Liver (tissue), 9 donors: Measurements from ENCODE around the gene GZMM. TPM values are rescaled to one million over a fixed set of nuclear protein-coding genes. Genes with fewer than 3 reads are reported as not detected.

ENCODE experiments used
- DNase-seq: peaks from one replicate; pipeline ENCODE4 v3.0.0-alpha.2; 2017; ENCODE audit warnings: low spot score
- H3K27ac ChIP-seq, 2 donors: one replicate each; pipeline ENCODE4 v1.7.0; 2013; ENCODE audit warnings: inconsistent platforms in 2 of 2, low read length in 2 of 2, control low read depth in 1 of 2, low read depth in 1 of 2, mild to moderate bottlenecking in 1 of 2
- H3K27me3 ChIP-seq, 4 donors: one replicate each; pipeline versions ENCODE4 v1.6.1 to v1.7.0; 2013; ENCODE audit warnings: low read length in 3 of 4, inconsistent platforms in 1 of 4, mild to moderate bottlenecking in 1 of 4, moderate library complexity in 1 of 4; ENCODE audit not compliant: control insufficient read depth in 4 of 4, insufficient read depth in 4 of 4
- H3K36me3 ChIP-seq, 4 donors: one replicate each; pipeline versions ENCODE4 v1.6.1 to v1.7.0; 2013; ENCODE audit warnings: low read length in 3 of 4, mild to moderate bottlenecking in 3 of 4, low read depth in 1 of 4, moderate library complexity in 1 of 4; ENCODE audit not compliant: control insufficient read depth in 4 of 4, insufficient read depth in 3 of 4
- H3K4me1 ChIP-seq, 4 donors: one replicate each; pipeline versions ENCODE4 v1.6.1 to v1.7.0; 2013; ENCODE audit warnings: low read length in 3 of 4, mild to moderate bottlenecking in 3 of 4, moderate library complexity in 1 of 4; ENCODE audit not compliant: control insufficient read depth in 4 of 4, insufficient read depth in 4 of 4
- H3K4me3 ChIP-seq, 3 donors: one replicate each; pipeline versions ENCODE4 v1.6.1 to v1.7.0; 2013; ENCODE audit warnings: low read length in 3 of 3, control low read depth in 1 of 3, low read depth in 1 of 3, mild to moderate bottlenecking in 1 of 3
- H3K9ac ChIP-seq, 2 donors: one replicate each; pipeline ENCODE4 v1.7.0; 2013; ENCODE audit warnings: low read length in 2 of 2, mild to moderate bottlenecking in 2 of 2, moderate library complexity in 2 of 2, control low read depth in 1 of 2, low read depth in 1 of 2
- H3K9me3 ChIP-seq, 4 donors: one replicate each; pipeline versions ENCODE4 v1.6.1 to v1.7.0; 2013; ENCODE audit warnings: low read length in 3 of 4; ENCODE audit not compliant: control insufficient read depth in 4 of 4
- EGR1 ChIP-seq, 2 donors: IDR thresholded peaks; 2 replicates each; pipeline ENCODE4 v1.6.1; 2016 to 2018; ENCODE audit warnings: antibody characterized with exemption in 2 of 2, low read depth in 2 of 2
- FOXA1 ChIP-seq: IDR thresholded peaks from 2 replicates; pipeline ENCODE4 v1.6.1; 2016; ENCODE audit warnings: antibody characterized with exemption
- FOXA2 ChIP-seq: IDR thresholded peaks from 2 replicates; pipeline ENCODE4 v1.6.1; 2016; ENCODE audit warnings: antibody characterized with exemption
- GABPA ChIP-seq, 2 donors: IDR thresholded peaks in 1 of 2; conservative IDR thresholded peaks in 1 of 2; 2 replicates each; pipeline ENCODE4 v1.6.1; 2016; ENCODE audit warnings: antibody characterized with exemption in 2 of 2, mild to moderate bottlenecking in 1 of 2, moderate library complexity in 1 of 2
- HNF4G ChIP-seq: IDR thresholded peaks from 2 replicates; pipeline ENCODE4 v1.6.1; 2016; ENCODE audit warnings: antibody characterized with exemption
- JUND ChIP-seq, 2 donors: IDR thresholded peaks; 2 replicates each; pipeline ENCODE4 v1.6.1; 2016; ENCODE audit warnings: antibody characterized with exemption in 2 of 2
- NR2F2 ChIP-seq: IDR thresholded peaks from 2 replicates; pipeline ENCODE4 v1.6.1; 2016; ENCODE audit warnings: antibody characterized with exemption
- RAD21 ChIP-seq, 2 donors: IDR thresholded peaks; 2 replicates each; pipeline ENCODE4 v1.6.1; 2016; ENCODE audit warnings: antibody characterized with exemption in 2 of 2, mild to moderate bottlenecking in 2 of 2
- RXRA ChIP-seq, 2 donors: IDR thresholded peaks; 2 replicates each; pipeline ENCODE4 v1.6.1; 2017 to 2018; ENCODE audit warnings: antibody characterized with exemption in 2 of 2, mild to moderate bottlenecking in 1 of 2
- SP1 ChIP-seq: IDR thresholded peaks from 2 replicates; pipeline ENCODE4 v1.6.1; 2018; ENCODE audit warnings: antibody characterized with exemption, mild to moderate bottlenecking
- TAF1 ChIP-seq: conservative IDR thresholded peaks from 2 replicates; pipeline ENCODE4 v1.6.1; 2016; ENCODE audit warnings: antibody characterized with exemption, mild to moderate bottlenecking
- YY1 ChIP-seq: IDR thresholded peaks from 2 replicates; pipeline ENCODE4 v1.6.1; 2016; ENCODE audit warnings: antibody characterized with exemption, mild to moderate bottlenecking
- WGBS: extraction: QIAGEN DNeasy Blood & Tissue Kit; methylation state at CpG from one replicate; pipeline ENCODE4 v1.1.7; 2013; 5-methylcytosine and 5-hydroxymethylcytosine counted together
- polyA plus RNA-seq, 2 donors: library from polyadenylated mRNA; stranded (reverse) in 1 of 2; unstranded in 1 of 2; fragments of 200-250 nt in 1 of 2; fragments of >200 nt in 1 of 2; fragmentation: Nextera tagmentation in 1 of 2; extraction: Ambion mirVana in 1 of 2; gene quantifications; one replicate each; pipeline versions ENCODE4 v1.2.1 to v1.2.3, GENCODE V29; 2013 to 2015
- total RNA-seq, 2 donors: library from RNA; depleted of rRNA; stranded (reverse); fragments of >200 nt; gene quantifications; one replicate each; pipeline ENCODE4 v1.2.3, GENCODE V29; 2014
- TF ChIP-seq, protein P1 (sequence below): fragments of 150-350 bp; IDR thresholded peaks from 2 replicates; pipeline ENCODE4 v1.5.1; 2017; ENCODE audit warnings: improper control_type of control experiment, low read depth, low read length; ENCODE audit not compliant: missing input control
- TF ChIP-seq, protein P2 (sequence below): IDR thresholded peaks from 2 replicates; pipeline ENCODE4 v1.6.1; 2016; ENCODE audit warnings: antibody characterized with exemption, mild to moderate bottlenecking
- TF ChIP-seq, protein P3 (sequence below): IDR thresholded peaks from 2 replicates; pipeline ENCODE4 v1.6.1; 2016; ENCODE audit warnings: antibody characterized with exemption
- TF ChIP-seq, protein P4 (sequence below): IDR thresholded peaks from 2 replicates; pipeline ENCODE4 v1.6.1; 2016; ENCODE audit warnings: antibody characterized with exemption
- TF ChIP-seq, protein P5 (sequence below): IDR thresholded peaks from 2 replicates; pipeline ENCODE4 v1.6.1; 2016; ENCODE audit warnings: antibody characterized with exemption
- donor health status: healthy.
- donor health status: healthy.
- donor health status: healthy.
- donor health status: healthy.
- donor health status: healthy.

The GZMM gene
- total and polyA plus RNA-seq, 4 donors = 0.28 to 1.3 (median 1.1) TPM

DNA sequence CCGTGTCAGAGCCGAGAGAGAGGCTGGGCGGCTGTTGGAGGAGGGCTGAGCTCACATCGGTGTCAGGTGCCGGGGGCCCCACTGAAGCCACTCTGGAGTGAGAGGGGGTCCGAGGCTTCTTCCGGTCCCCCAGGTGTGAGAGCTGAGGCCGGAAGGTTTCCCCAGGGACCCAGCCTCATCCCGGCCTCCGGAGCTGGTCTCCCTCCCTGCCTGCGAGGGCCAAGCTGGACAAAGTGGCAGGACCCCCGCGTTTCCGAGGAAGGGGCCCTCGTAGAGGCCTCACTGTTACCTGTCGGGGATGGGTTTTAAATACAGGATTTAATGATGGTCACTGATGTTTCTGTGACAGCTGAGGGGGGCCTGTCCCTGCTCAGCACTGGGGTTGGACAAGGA lies 52.4 kb downstream of the GZMM start:
- Histone ChIP-seq H3K4me1 (no peaks in the 10 kb centered on the region), H3K4me3 (no peak overlapping the region), H3K27ac (no peak overlapping the region), H3K36me3 (no peaks in the 10 kb centered on the region), H3K9ac (no peak overlapping the region), H3K27me3 (peaks cover 0 to 5% (median 0%) of the 10 kb centered on the region in 4 donors), H3K9me3 (no peaks in the 10 kb centered on the region)
- TF ChIP-seq, protein P1, sequence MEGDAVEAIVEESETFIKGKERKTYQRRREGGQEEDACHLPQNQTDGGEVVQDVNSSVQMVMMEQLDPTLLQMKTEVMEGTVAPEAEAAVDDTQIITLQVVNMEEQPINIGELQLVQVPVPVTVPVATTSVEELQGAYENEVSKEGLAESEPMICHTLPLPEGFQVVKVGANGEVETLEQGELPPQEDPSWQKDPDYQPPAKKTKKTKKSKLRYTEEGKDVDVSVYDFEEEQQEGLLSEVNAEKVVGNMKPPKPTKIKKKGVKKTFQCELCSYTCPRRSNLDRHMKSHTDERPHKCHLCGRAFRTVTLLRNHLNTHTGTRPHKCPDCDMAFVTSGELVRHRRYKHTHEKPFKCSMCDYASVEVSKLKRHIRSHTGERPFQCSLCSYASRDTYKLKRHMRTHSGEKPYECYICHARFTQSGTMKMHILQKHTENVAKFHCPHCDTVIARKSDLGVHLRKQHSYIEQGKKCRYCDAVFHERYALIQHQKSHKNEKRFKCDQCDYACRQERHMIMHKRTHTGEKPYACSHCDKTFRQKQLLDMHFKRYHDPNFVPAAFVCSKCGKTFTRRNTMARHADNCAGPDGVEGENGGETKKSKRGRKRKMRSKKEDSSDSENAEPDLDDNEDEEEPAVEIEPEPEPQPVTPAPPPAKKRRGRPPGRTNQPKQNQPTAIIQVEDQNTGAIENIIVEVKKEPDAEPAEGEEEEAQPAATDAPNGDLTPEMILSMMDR = no peak
- no peak for TF ChIP-seq NR2F2
- TF ChIP-seq, protein P2, sequence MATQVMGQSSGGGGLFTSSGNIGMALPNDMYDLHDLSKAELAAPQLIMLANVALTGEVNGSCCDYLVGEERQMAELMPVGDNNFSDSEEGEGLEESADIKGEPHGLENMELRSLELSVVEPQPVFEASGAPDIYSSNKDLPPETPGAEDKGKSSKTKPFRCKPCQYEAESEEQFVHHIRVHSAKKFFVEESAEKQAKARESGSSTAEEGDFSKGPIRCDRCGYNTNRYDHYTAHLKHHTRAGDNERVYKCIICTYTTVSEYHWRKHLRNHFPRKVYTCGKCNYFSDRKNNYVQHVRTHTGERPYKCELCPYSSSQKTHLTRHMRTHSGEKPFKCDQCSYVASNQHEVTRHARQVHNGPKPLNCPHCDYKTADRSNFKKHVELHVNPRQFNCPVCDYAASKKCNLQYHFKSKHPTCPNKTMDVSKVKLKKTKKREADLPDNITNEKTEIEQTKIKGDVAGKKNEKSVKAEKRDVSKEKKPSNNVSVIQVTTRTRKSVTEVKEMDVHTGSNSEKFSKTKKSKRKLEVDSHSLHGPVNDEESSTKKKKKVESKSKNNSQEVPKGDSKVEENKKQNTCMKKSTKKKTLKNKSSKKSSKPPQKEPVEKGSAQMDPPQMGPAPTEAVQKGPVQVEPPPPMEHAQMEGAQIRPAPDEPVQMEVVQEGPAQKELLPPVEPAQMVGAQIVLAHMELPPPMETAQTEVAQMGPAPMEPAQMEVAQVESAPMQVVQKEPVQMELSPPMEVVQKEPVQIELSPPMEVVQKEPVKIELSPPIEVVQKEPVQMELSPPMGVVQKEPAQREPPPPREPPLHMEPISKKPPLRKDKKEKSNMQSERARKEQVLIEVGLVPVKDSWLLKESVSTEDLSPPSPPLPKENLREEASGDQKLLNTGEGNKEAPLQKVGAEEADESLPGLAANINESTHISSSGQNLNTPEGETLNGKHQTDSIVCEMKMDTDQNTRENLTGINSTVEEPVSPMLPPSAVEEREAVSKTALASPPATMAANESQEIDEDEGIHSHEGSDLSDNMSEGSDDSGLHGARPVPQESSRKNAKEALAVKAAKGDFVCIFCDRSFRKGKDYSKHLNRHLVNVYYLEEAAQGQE = no peak
- no peak for TF ChIP-seq RAD21 (IDR thresholded peaks at IDR 0.05)
- TF ChIP-seq GABPA (IDR thresholded peaks at IDR 0.05 in 1 of 2, conservative IDR thresholded peaks at IDR 0.05 in 1 of 2) = no peak
- TF ChIP-seq FOXA2 = no peak
- TF ChIP-seq, protein P3, sequence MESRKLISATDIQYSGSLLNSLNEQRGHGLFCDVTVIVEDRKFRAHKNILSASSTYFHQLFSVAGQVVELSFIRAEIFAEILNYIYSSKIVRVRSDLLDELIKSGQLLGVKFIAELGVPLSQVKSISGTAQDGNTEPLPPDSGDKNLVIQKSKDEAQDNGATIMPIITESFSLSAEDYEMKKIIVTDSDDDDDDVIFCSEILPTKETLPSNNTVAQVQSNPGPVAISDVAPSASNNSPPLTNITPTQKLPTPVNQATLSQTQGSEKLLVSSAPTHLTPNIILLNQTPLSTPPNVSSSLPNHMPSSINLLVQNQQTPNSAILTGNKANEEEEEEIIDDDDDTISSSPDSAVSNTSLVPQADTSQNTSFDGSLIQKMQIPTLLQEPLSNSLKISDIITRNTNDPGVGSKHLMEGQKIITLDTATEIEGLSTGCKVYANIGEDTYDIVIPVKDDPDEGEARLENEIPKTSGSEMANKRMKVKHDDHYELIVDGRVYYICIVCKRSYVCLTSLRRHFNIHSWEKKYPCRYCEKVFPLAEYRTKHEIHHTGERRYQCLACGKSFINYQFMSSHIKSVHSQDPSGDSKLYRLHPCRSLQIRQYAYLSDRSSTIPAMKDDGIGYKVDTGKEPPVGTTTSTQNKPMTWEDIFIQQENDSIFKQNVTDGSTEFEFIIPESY = no peak
- TF ChIP-seq TAF1 = no peak
- TF ChIP-seq FOXA1 = no peak
- TF ChIP-seq RXRA (IDR thresholded peaks at IDR 0.05) = no peak
- TF ChIP-seq JUND (IDR thresholded peaks at IDR 0.05) = no peak
- no peak for TF ChIP-seq HNF4G
- TF ChIP-seq YY1 = no peak
- 89% methylated on average over 16 of the region's 16 CpGs for WGBS
- DNase-seq = no peak

DNA sequence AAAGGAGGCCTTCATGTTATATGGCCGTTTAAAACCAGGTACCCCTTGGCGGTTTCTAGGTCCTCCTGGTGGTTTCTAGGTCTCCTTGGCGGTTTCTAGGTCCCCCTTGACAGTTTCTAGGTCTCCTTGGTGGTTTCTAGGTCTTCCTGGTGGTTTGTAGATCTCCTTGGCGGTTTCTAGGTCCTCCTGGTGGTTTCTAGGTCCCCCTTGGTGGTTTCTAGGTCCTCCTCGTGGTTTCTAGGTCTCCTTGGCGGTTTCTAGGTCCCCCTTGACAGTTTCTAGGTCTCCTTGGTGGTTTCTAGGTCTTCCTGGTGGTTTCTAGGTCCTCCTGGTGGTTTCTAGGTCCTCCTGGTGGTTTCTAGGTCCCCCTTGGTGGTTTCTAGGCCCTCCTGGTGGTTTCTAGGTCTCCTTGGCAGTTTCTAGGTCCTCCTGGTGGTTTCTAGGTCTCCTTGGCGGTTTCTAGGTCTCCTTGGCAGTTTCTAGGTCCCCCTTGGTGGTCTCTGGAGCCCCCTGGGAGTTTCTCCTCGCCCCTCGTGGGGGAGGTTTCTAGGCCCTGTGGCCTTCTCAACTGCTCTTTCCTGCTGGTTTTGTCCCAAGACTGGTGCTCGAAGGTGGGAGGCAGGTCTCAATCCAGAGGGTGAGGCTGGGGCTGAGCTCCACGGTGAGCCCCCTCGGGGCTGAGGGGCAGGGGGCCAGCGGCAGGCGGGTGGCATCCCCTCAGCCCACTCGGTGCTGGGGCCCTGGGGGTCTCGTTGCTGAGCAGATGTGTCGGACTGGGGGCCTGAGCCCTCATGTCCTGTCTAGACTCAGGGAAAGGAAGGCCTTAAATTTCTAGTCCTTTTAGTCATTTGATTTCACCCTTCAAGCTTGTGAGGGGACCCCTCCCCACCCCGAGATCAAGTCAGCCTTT lies 53.8 kb downstream of the GZMM start:
- Histone ChIP-seq H3K27ac (no peak overlapping the region), H3K9ac (no peak overlapping the region), H3K4me1 (no peaks in the 10 kb centered on the region), H3K36me3 (no peaks in the 10 kb centered on the region), H3K4me3 (no peak overlapping the region), H3K9me3 (no peaks in the 10 kb centered on the region), H3K27me3 (peaks cover 0 to 4% (median 0%) of the 10 kb centered on the region in 4 donors)
- DNase-seq = no peak
- WGBS = 75% methylated on average over 18 of the region's 18 CpGs
- TF ChIP-seq JUND (IDR thresholded peaks at IDR 0.05) (no peak), GABPA (IDR thresholded peaks at IDR 0.05 in 1 of 2, conservative IDR thresholded peaks at IDR 0.05 in 1 of 2) (no peak), FOXA1 (no peak), SP1 (no peak), FOXA2 (no peak), RXRA (IDR thresholded peaks at IDR 0.05) (no peak), NR2F2 (no peak), YY1 (no peak), EGR1 (IDR thresholded peaks at IDR 0.05; ENCODE audit: low read depth in 2 of 2) (no peak)
- TF ChIP-seq, protein P3 = no peak
- TF ChIP-seq, protein P4, sequence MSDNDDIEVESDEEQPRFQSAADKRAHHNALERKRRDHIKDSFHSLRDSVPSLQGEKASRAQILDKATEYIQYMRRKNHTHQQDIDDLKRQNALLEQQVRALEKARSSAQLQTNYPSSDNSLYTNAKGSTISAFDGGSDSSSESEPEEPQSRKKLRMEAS = no peak
- TF ChIP-seq, protein P5, sequence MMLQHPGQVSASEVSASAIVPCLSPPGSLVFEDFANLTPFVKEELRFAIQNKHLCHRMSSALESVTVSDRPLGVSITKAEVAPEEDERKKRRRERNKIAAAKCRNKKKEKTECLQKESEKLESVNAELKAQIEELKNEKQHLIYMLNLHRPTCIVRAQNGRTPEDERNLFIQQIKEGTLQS = no peak
- TF ChIP-seq, protein P1 = no peak
